Neural cell (in vitro differentiated cells): Measurements from ENCODE around the gene GABBR2. TPM values are rescaled to one million over a fixed set of nuclear protein-coding genes. Genes with fewer than 3 reads are reported as not detected.

ENCODE experiments used
- H2AFZ ChIP-seq: fragments of 200-600, 300-800 bp; sonication (generic), shearing (Covaris generic); 2 replicates; pipeline ENCODE4 v1.6.0; 2014; ENCODE audit warnings: low read depth, mild to moderate bottlenecking, antibody characterized with exemption, low read length, moderate library complexity
- H3F3A ChIP-seq: fragments of 200-600 bp; shearing (Covaris generic); 2 replicates; pipeline ENCODE4 v1.6.1; 2016; ENCODE audit warnings: mild to moderate bottlenecking, moderate library complexity, mixed read lengths, antibody characterized with exemption, low read length; ENCODE audit not compliant: insufficient read depth, poor library complexity, severe bottlenecking
- H3K27ac ChIP-seq: fragments of 200-600, 300-800 bp; sonication (generic), shearing (Covaris generic); 2 replicates; pipeline ENCODE4 v1.5.1; 2014; ENCODE audit warnings: mild to moderate bottlenecking, low read length, moderate library complexity
- H3K27me3 ChIP-seq: fragments of 300-800, 200-600 bp; sonication (generic), shearing (Covaris generic); 2 replicates; pipeline ENCODE4 v1.6.0; 2014; ENCODE audit warnings: mild to moderate bottlenecking, low read depth, low read length, moderate library complexity; ENCODE audit not compliant: insufficient read depth
- H3K36me3 ChIP-seq: fragments of 300-800, 200-600 bp; sonication (generic), shearing (Covaris generic); 2 replicates; pipeline ENCODE4 v1.5.1; 2014; ENCODE audit warnings: mild to moderate bottlenecking, antibody characterized with exemption, low read length, moderate library complexity; ENCODE audit not compliant: insufficient read depth
- H3K4me2 ChIP-seq: fragments of 300-800, 200-600 bp; sonication (generic), shearing (Covaris generic); 2 replicates; pipeline ENCODE4 v1.6.0; 2014; ENCODE audit warnings: mild to moderate bottlenecking, low read length
- H3K4me3 ChIP-seq: fragments of 300-800, 200-600 bp; sonication (generic), shearing (Covaris generic); 2 replicates; pipeline ENCODE4 v1.5.1; 2014; ENCODE audit warnings: mild to moderate bottlenecking, low read length, moderate library complexity
- H3K79me2 ChIP-seq: fragments of 200-600 bp; shearing (Covaris generic); replicated peaks from 2 replicates; pipeline ENCODE4 v1.6.0; 2014; ENCODE audit warnings: mild to moderate bottlenecking, low read length, moderate library complexity; ENCODE audit not compliant: insufficient read depth
- H3K9ac ChIP-seq: fragments of 300-800, 200-600 bp; sonication (generic), shearing (Covaris generic); 2 replicates; pipeline ENCODE4 v1.6.1; 2016; ENCODE audit warnings: mild to moderate bottlenecking, low read length, mixed read lengths
- H3K9me2 ChIP-seq: fragments of 200-600 bp; shearing (Covaris generic); 2 replicates; pipeline ENCODE4 v1.6.1; 2016; ENCODE audit warnings: mild to moderate bottlenecking, low read length, mixed read lengths; ENCODE audit not compliant: insufficient read depth
- H3K9me3 ChIP-seq: fragments of 200-600, 300-800 bp; sonication (generic), shearing (Covaris generic); 2 replicates; pipeline ENCODE4 v1.6.1; 2016; ENCODE audit warnings: mild to moderate bottlenecking, mixed run types, low read length, moderate library complexity, mixed read lengths
- H4K20me1 ChIP-seq: fragments of 200-600 bp; shearing (Covaris generic); 2 replicates; pipeline ENCODE4 v1.6.1; 2016; ENCODE audit warnings: mild to moderate bottlenecking, mixed run types; ENCODE audit not compliant: insufficient read depth
- CTCF ChIP-seq: fragments of 450-650 bp; IDR thresholded peaks from 2 replicates; pipeline ENCODE4 v1.5.1; 2014; ENCODE audit warnings: antibody characterized with exemption, mild to moderate bottlenecking, moderate library complexity; ENCODE audit not compliant: poor library complexity, severe bottlenecking
- EP300 ChIP-seq: fragments of 450-650 bp; conservative IDR thresholded peaks from 2 replicates; pipeline ENCODE4 v1.6.1; 2014; ENCODE audit warnings: antibody characterized with exemption, mild to moderate bottlenecking, moderate library complexity; ENCODE audit not compliant: poor library complexity, severe bottlenecking
- EZH2 ChIP-seq: fragments of 200-600, 300-800 bp; shearing (Covaris generic), sonication (generic); IDR thresholded peaks from 2 replicates; pipeline ENCODE4 v1.6.1; 2014; ENCODE audit warnings: antibody characterized with exemption, low read length, borderline replicate concordance, mild to moderate bottlenecking; ENCODE audit not compliant: insufficient read depth, poor library complexity, severe bottlenecking
- MXI1 ChIP-seq: fragments of 450-650 bp; conservative IDR thresholded peaks from 2 replicates; pipeline ENCODE4 v1.6.1; 2014; ENCODE audit warnings: antibody characterized with exemption, mild to moderate bottlenecking; ENCODE audit not compliant: poor library complexity, severe bottlenecking
- POLR2AphosphoS5 ChIP-seq: IDR thresholded peaks from 2 replicates; pipeline ENCODE4 v1.6.1; 2012
- RAD21 ChIP-seq: fragments of 450-650 bp; conservative IDR thresholded peaks from 2 replicates; pipeline ENCODE4 v1.6.1; 2014; ENCODE audit warnings: antibody characterized with exemption, mild to moderate bottlenecking, moderate library complexity
- REST ChIP-seq: IDR thresholded peaks from 2 replicates; pipeline ENCODE4 v1.6.1; 2012; ENCODE audit warnings: borderline replicate concordance
- SMC3 ChIP-seq: fragments of 450-650 bp; conservative IDR thresholded peaks from 2 replicates; pipeline ENCODE4 v1.6.1; 2014; ENCODE audit warnings: antibody characterized with exemption, mild to moderate bottlenecking, moderate library complexity; ENCODE audit not compliant: poor library complexity
- TAF1 ChIP-seq: IDR thresholded peaks from 2 replicates; pipeline ENCODE4 v1.6.1; 2012; ENCODE audit warnings: low read depth
- polyA plus RNA-seq: library from polyadenylated mRNA; depleted of rRNA; stranded (reverse); fragments of >200 nt; gene quantifications from 2 replicates; pipeline ENCODE4 v1.2.3, GENCODE V29; 2014

GABBR2 gene
- polyA plus RNA-seq, 1 donor from 2014 or later = 7.1 TPM

- H3K9ac ChIP-seq = no peak overlapping the region
- no peak overlapping the region for H3K4me3 ChIP-seq
- H3K4me2 ChIP-seq = no peak overlapping the region
- H3F3A ChIP-seq = no peaks in the 10 kb centered on the region
- TF ChIP-seq SMC3 (no peak), TAF1 (no peak), EZH2 (no peak), MXI1 (no peak), REST (no peak), POLR2AphosphoS5 (no peak), CTCF (no peak), EP300 (no peak)
- H3K79me2 ChIP-seq = no peaks in the 10 kb centered on the region
- H3K9me2 ChIP-seq = no peaks in the 10 kb centered on the region
- H3K9me3 ChIP-seq = no peaks in the 10 kb centered on the region
- H2AFZ ChIP-seq = no peak overlapping the region
- H3K27ac ChIP-seq = no peak overlapping the region
- no peaks in the 10 kb centered on the region for H4K20me1 ChIP-seq
- peaks cover 7% of the 10 kb centered on the region for H3K36me3 ChIP-seq
- no peaks in the 10 kb centered on the region for H3K27me3 ChIP-seq
These were observed 406.6 kb downstream of the GABBR2 start for GRCh38 chr9:98302150-98302549.

GRCh38 chr9:98300611-98301010 lies 408.1 kb downstream of the GABBR2 start:
- H3K36me3 ChIP-seq = peaks cover 7% of the 10 kb centered on the region
- no peaks in the 10 kb centered on the region for H4K20me1 ChIP-seq
- no peak overlapping the region for H2AFZ ChIP-seq
- no peak overlapping the region for H3K4me3 ChIP-seq
- TF ChIP-seq TAF1 (no peak), SMC3 (no peak), EP300 (no peak), RAD21 (no peak), EZH2 (no peak), CTCF (no peak), REST (no peak), POLR2AphosphoS5 (no peak), MXI1 (no peak)
- H3K9me3 ChIP-seq = no peaks in the 10 kb centered on the region
- no peaks in the 10 kb centered on the region for H3K27me3 ChIP-seq
- H3K4me2 ChIP-seq = no peak overlapping the region
- no peak overlapping the region for H3K9ac ChIP-seq
- no peaks in the 10 kb centered on the region for H3K9me2 ChIP-seq
- no peak overlapping the region for H3K27ac ChIP-seq
- H3F3A ChIP-seq = no peaks in the 10 kb centered on the region
- H3K79me2 ChIP-seq = no peaks in the 10 kb centered on the region
